Peyer's patch (tissue), 4 donors: ENCODE results near the gene SPAG9.

Experiments
- CTCF ChIP-seq, 6 experiments: fragments of 450-650 bp in 4 of 6; fragments of 200-600 bp in 2 of 6; sonication (generic) in 1 of 6; IDR thresholded peaks; one replicate each; pipeline ENCODE4 v1.5.1; 2017 to 2019; ENCODE audit warnings: antibody characterized with exemption in 6 of 6, mild to moderate bottlenecking in 3 of 6, moderate library complexity in 1 of 6
- POLR2A ChIP-seq, 2 donors: fragments of 450-650 bp; IDR thresholded peaks; one replicate each; pipeline ENCODE4 v1.5.1; 2017; ENCODE audit warnings: antibody characterized with exemption in 2 of 2, mild to moderate bottlenecking in 2 of 2, moderate library complexity in 2 of 2

- no peak for TF ChIP-seq CTCF (IDR thresholded peaks at IDR 0.05)
- no peak for TF ChIP-seq POLR2A (IDR thresholded peaks at IDR 0.05)
Observed at GRCh38 chr17:50917418-50917743, 203.3 kb downstream of the SPAG9 start.
